Panc1 (cell line): Measurements from ENCODE around the gene COL4A2. TPM values are rescaled to one million over a fixed set of nuclear protein-coding genes. Genes with fewer than 3 reads are reported as not detected.

Source experiments
- ATAC-seq: fragments of 200-7000 bp; cut with Tn5 transposase; 2 replicates; pipeline ENCODE4 v1.9.1; 2020; ENCODE audit warnings: mild to moderate bottlenecking, moderate library complexity
- BruUV-seq: library from RNA; stranded (reverse); fragments of 400-500 nt; replicated peaks from 2 replicates; lab custom pipeline; 2021; lab: Mats Ljungman, UMichigan
- CTCF ChIA-PET: fragments of 300-600 bp; sonication (Branson Sonifier 250); formaldehyde crosslinking; loops from one replicate; lab custom pipeline; 2022; ENCODE audit warnings: antibody characterized with exemption; lab: Charles Lee
- POLR2A ChIA-PET: fragments of 300-600 bp; sonication (Branson Sonifier 250); formaldehyde crosslinking; loops from one replicate; lab custom pipeline; 2022; ENCODE audit warnings: antibody characterized with exemption; lab: Charles Lee
- DNase-seq: peaks from one replicate; pipeline ENCODE4 v3.0.0-alpha.2; 2010; ENCODE audit warnings: low read depth, low spot score
- H3K27ac ChIP-seq: 2 replicates; pipeline ENCODE4 v1.5.1; 2011; ENCODE audit warnings: mild to moderate bottlenecking, low read length, inconsistent platforms
- H3K27me3 ChIP-seq: fragments of 200-500 bp; sonication (Bioruptor generic); 2 replicates; pipeline ENCODE4 v1.6.0; 2014; ENCODE audit warnings: low read length, inconsistent platforms; ENCODE audit not compliant: control insufficient read depth, insufficient read depth
- H3K36me3 ChIP-seq: fragments of 200-500 bp; sonication (Bioruptor generic); 2 replicates; pipeline ENCODE4 v1.5.1; 2014; ENCODE audit warnings: inconsistent platforms, mild to moderate bottlenecking, low read length, moderate library complexity; ENCODE audit not compliant: control insufficient read depth, insufficient read depth
- H3K4me1 ChIP-seq: 2 replicates; pipeline ENCODE4 v1.5.1; 2011; ENCODE audit warnings: inconsistent platforms, mild to moderate bottlenecking, low read length, moderate library complexity; ENCODE audit not compliant: control insufficient read depth, insufficient read depth
- H3K4me3 ChIP-seq, 2 experiments: 2 replicates each; pipeline ENCODE4 v1.5.1; 2011 to 2012; ENCODE audit warnings: low read depth in 2 of 2, low read length in 2 of 2, mild to moderate bottlenecking in 2 of 2, inconsistent platforms in 1 of 2, moderate library complexity in 1 of 2
- H3K9me3 ChIP-seq: fragments of 200-500 bp; sonication (Bioruptor generic); 2 replicates; pipeline ENCODE4 v1.5.1; 2014; ENCODE audit warnings: low read depth, mild to moderate bottlenecking, inconsistent platforms, low read length, moderate library complexity; ENCODE audit not compliant: control insufficient read depth, insufficient read depth
- CTCF ChIP-seq: fragments of 450-650 bp; IDR thresholded peaks from 2 replicates; pipeline ENCODE4 v1.5.1; 2017; ENCODE audit warnings: mild to moderate bottlenecking
- POLR2AphosphoS5 ChIP-seq: IDR thresholded peaks from 2 replicates; pipeline ENCODE4 v1.6.1; 2012; ENCODE audit warnings: mild to moderate bottlenecking, low read depth, low read length, moderate library complexity
- SIN3A ChIP-seq: IDR thresholded peaks from 2 replicates; pipeline ENCODE4 v1.6.1; 2012; ENCODE audit warnings: low read depth, mild to moderate bottlenecking, low read length, moderate library complexity, borderline replicate concordance; ENCODE audit not compliant: insufficient read depth
- TCF7L2 ChIP-seq: IDR thresholded peaks from 2 replicates; pipeline ENCODE4 v1.6.1; 2011; ENCODE audit warnings: mild to moderate bottlenecking, low read depth, low read length, inconsistent platforms
- in situ Hi-C: cut with HindIII; loops from 2 replicates; pipeline ENCODE4 v1.10.0; 2016; ENCODE audit warnings: low sequenced_read_pairs, low pct_unique_long_range_greater_than_20kb
- intact Hi-C: fragments of 100-400 bp; cut with micrococcal nuclease; formaldehyde crosslinking; loops from one replicate; pipeline ENCODE4 v1.10.0; 2022; ENCODE audit not compliant: unreplicated experiment
- total RNA-seq: library from RNA; stranded (reverse); gene quantifications from one replicate; pipeline ENCODE4 v1.2.1, GENCODE V29; 2021; ENCODE audit not compliant: unreplicated experiment
- TF ChIP-seq, protein P1 (sequence below), 2 experiments: IDR thresholded peaks; 2 replicates each; pipeline ENCODE4 v1.6.1; 2011 to 2012; ENCODE audit warnings: low read depth in 2 of 2, control low read depth in 1 of 2, low read length in 1 of 2, mild to moderate bottlenecking in 1 of 2, moderate library complexity in 1 of 2; ENCODE audit not compliant: insufficient read depth in 1 of 2

COL4A2 gene
- total RNA-seq, 1 experiment from 2014 or later: 3.0 TPM

DNA sequence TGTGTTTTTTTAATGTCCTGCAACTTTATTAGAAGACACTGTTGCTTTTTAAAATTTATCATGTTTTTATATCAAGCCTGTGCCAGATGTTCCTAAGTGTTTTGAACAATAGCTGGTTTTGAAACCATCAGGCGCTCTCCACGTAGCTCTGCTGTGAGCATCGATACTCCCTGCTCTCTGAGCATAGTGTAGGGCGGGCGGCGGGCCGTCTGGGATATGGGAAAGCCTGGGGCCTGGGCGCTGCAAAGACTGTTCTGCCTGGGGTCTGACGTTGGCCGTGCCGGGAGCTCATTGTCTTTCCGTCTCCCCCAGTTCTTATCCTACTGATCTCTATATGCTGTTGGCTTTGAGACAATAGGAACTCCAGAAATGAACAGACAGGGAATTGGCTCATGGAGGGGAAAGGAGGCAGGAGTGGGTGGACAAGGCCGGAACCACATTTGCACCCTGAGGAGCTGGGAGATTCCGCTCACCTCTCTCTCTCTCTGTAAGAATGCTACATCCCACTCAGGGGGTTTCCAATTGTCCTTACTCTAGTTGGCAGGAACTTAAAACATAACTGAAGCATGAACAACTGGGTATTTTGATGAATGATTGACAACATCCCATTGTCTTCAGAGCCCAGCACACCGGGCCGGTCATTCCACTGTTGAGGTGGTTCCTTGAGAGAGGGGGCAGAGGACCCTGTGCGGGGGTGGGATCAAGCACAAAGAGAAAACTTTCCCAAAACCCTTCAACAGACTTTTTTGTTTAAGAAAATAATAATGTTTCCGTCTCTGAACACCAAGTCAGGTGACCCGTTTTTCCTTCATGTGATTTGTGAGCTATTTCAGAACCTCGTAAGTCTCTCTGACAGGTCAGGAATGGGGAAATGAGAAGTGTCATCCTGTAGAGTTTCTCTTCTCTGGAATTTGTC lies 64.7 kb downstream of the COL4A2 start:
- Histone ChIP-seq H3K27ac (no peak overlapping the region), H3K9me3 (no peaks in the 10 kb centered on the region), H3K36me3 (no peaks in the 10 kb centered on the region), H3K4me1 (no peaks in the 10 kb centered on the region), H3K27me3 (no peaks in the 10 kb centered on the region; the same call in 1 of the 2 replicates), H3K4me3 (no peak overlapping the region)
- DNase-seq: no peak
- no peak for ATAC-seq
- TF ChIP-seq CTCF (no peak), SIN3A (no peak), POLR2AphosphoS5 (no peak), TCF7L2 (no peak)
- TF ChIP-seq, protein P1, sequence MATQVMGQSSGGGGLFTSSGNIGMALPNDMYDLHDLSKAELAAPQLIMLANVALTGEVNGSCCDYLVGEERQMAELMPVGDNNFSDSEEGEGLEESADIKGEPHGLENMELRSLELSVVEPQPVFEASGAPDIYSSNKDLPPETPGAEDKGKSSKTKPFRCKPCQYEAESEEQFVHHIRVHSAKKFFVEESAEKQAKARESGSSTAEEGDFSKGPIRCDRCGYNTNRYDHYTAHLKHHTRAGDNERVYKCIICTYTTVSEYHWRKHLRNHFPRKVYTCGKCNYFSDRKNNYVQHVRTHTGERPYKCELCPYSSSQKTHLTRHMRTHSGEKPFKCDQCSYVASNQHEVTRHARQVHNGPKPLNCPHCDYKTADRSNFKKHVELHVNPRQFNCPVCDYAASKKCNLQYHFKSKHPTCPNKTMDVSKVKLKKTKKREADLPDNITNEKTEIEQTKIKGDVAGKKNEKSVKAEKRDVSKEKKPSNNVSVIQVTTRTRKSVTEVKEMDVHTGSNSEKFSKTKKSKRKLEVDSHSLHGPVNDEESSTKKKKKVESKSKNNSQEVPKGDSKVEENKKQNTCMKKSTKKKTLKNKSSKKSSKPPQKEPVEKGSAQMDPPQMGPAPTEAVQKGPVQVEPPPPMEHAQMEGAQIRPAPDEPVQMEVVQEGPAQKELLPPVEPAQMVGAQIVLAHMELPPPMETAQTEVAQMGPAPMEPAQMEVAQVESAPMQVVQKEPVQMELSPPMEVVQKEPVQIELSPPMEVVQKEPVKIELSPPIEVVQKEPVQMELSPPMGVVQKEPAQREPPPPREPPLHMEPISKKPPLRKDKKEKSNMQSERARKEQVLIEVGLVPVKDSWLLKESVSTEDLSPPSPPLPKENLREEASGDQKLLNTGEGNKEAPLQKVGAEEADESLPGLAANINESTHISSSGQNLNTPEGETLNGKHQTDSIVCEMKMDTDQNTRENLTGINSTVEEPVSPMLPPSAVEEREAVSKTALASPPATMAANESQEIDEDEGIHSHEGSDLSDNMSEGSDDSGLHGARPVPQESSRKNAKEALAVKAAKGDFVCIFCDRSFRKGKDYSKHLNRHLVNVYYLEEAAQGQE (IDR thresholded peaks at IDR 0.05; ENCODE audit: insufficient read depth in 1 of 2, low read depth in 2 of 2, low read length in 1 of 2): no peak
- intact Hi-C loops: no loop called here
- ChIA-PET POLR2A (no interaction called here), CTCF (no interaction called here)
- in situ Hi-C loops: no loop called here
- no TSS peak for BruUV-seq

DNA sequence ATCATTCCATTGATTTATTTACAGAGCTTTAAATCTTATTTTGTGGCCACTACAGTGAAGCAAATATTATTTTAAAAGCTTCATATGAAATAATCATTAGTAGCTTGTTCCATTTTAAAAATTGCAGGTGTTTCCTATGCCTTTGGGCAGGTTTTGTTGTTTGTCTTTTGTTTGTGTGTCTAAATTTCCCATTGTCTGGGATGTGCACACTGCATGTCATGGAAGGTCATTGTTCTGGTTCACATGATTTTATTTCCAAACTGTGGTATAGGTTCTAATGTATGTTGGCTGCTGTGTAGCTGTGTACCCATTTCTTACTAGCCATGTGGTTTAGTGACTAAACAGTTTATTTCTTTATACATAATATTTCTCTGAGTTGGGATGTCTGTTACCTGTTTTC lies 65.6 kb downstream of the COL4A2 start:
- Histone ChIP-seq H3K4me1 (no peaks in the 10 kb centered on the region), H3K36me3 (no peaks in the 10 kb centered on the region), H3K27me3 (no peaks in the 10 kb centered on the region; the same call in 1 of the 2 replicates), H3K9me3 (no peaks in the 10 kb centered on the region), H3K4me3 (no peak overlapping the region), H3K27ac (no peak overlapping the region)
- no peak for ATAC-seq
- POLR2A ChIA-PET: no interaction called here
- BruUV-seq: no TSS peak
- DNase-seq: no peak
- in situ Hi-C loops (no loop called here), intact Hi-C loops (no loop called here)
- TF ChIP-seq TCF7L2: no peak
- CTCF ChIA-PET: no interaction called here

GRCh38 chr13:110373617-110374016 lies 66.5 kb downstream of the COL4A2 start:
- no peak for ATAC-seq
- intact Hi-C loops: no loop called here
- Histone ChIP-seq H3K9me3 (no peaks in the 10 kb centered on the region), H3K27me3 (no peaks in the 10 kb centered on the region; the same call in 1 of the 2 replicates), H3K27ac (no peak overlapping the region), H3K36me3 (no peaks in the 10 kb centered on the region), H3K4me1 (no peaks in the 10 kb centered on the region), H3K4me3 (no peak overlapping the region)
- CTCF ChIA-PET: no interaction called here
- POLR2A ChIA-PET: no interaction called here
- in situ Hi-C loops: no loop called here
- TF ChIP-seq POLR2AphosphoS5: no peak
- TF ChIP-seq TCF7L2: no peak
- TF ChIP-seq CTCF: no peak
- no peak for TF ChIP-seq SIN3A
- TF ChIP-seq, protein P1 (IDR thresholded peaks at IDR 0.05; ENCODE audit: insufficient read depth in 1 of 2, low read depth in 2 of 2, low read length in 1 of 2): no peak
- no TSS peak for BruUV-seq
- no peak for DNase-seq
